ENCODE measurements around the gene PARP3.
"Not testable (repeated sequence)": the region's sequence is repeated elsewhere in the genome, so short reads cannot be mapped to it uniquely, and the experiment has no call there.

The PARP3 gene

DNA sequence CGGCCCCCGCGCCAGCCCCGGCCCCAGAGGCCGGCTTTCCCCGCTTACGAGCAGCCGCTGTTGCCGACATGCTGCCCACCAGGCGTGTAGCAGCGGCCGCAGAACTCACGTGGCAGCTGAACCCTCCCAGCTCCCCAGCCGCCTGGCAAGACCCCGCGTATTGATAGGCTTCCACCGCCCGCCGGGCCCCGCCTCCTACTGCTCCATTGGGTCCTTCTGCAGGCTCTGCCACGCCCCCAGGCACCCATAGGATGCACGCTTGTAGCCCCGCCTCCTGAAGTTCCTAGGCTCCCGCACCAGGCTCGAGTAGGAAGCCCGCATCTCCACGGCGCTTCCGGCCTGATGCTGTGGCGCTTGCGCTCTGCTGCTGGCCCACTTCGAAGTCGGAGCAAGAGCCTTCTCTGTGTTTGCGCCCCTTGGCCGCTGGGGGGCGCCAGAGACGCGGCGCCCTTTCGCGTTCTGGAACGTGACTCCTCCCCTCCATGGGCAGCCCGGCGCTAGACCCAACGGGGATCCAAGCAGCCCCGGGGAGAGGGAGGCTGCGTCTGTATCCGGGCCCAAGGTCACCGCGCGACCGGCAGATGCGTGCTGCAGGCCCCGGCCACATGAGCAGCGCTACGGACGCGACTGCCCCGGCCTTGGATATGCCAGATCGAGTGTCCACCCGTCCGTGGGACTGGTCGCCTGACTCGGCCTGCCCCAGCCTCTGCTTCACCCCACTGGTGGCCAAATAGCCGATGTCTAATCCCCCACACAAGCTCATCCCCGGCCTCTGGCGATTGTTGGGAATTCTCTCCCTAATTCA is at the start of gene PARP3, which contains the start of gene RRP9:
PARP3 (plus strand) TSS at position 566 of the 805 bp plus-strand sequence. CDS start 993 bp downstream, outside the sequence.
RRP9 (minus strand) TSS at position 107 of the 805 bp plus-strand sequence; CDS start at position 70, 37 bp downstream.
- DNase-seq, result peak; percentile 100

DNA sequence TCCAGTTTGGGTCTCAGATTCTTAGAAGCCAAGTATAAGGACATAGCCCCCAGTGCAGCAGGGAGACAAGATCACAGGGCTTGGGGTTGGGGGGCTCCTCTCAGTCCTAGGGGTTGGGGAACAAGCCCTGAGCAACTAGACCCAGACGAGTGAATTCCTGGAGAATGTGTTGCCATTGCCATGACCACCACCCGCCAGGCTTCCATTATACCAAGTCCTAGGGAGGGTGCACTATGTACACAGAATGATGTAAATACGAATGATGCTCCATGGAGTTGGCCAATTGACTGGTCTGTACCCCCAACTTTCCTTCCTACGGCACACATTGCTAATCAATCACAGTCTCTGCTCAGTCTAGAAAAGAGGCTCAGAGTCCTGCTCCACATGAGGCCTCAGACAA is 47.8 kb upstream of the PARP3 start:
- DNase-seq, result no peak

DNA sequence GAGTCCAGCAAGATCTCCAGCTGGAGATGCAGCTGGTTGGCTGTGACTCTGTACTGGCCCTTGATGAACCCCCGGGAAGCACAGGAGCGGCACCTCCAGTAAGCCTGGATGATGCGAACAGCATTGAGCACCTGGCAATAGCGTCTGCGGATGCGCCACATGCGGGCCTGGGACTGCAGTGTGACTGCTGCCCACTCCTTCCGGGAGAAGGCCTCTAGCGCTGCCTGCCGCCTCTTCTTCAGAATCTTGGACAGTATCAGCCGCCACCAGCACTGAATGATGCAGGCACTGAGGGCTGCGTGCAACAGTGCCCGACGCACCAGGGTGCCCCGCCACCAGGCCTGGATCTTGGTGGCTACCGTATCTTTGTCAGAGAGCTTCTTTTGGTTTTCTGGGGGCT is 47.2 kb upstream of the PARP3 start:
- DNase-seq, result no peak

DNA sequence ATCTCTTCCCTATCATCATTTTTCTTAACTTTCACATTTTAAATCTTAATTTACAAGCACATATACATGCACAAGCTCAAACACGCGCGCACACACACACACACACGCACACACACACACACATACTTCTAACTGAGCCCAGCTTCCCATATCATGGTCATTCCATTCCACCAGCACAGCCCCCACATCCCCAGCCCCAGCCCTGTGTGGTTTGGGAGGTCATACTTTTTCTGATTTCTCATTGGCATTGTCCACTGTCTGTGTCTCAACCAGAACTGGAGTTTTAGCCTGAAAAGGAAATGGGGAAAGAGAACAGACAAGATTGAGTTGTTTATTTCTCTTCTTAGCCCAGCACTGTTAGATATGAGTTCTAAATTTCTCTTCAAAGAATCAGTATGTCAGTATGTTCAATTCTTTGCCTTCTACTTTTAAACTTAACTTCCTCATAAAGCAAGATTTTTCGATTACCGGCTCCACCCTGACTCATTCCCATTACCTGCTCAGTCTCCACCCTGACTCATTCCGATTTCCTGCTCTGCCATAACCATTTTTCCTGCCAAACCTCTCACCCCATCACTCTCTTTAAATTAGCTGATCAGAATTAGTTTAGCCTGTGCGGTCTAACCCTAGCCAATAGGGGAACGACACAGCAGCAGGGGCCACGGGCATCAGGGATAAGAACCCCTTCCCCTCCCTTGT is 45.4 kb upstream of the PARP3 start:
- DNase-seq, result no peak

GRCh38 chr3:51897391-51897790 is 44.8 kb upstream of the PARP3 start:
- no peak for DNase-seq

DNA sequence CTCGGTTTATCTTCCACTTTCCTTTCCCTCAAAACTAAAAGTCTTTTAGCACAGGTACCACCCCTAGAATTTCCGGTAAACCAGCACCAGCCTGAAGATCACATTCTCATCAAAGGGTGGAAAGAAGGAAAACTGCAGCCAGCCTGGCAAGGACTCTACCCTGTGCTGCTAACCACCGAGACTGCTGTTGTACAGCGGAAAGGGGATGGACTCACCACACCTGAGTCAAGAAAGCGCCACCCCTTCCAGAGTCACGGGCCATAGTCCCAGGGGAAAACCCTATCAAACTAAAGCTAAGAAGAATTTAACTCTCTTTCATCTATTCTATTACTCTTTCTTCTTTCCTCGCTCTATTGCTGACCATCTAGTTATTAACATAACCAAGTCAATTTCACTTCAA is 42.1 kb upstream of the PARP3 start:
- DNase-seq, result not testable (repeated sequence)

DNA sequence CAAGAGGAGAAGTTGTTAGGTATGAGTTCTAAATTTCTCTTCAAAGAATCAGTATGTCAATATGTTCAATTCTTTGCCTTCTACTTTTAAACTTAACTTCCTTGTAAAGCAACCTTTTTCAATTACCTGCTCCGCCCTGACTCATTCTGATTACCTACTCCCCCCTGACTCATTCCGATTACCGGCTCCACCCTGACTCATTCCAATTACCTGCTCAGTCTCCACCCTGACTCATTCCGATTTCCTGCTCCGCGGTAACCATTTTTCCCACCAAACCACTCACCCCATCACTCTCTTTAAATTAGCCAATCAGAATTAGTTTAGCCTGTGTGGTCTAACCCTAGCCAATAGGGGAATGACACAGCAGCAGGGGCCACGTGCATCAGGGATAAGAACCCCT is 39.8 kb upstream of the PARP3 start:
- not testable (repeated sequence) for DNase-seq

DNA sequence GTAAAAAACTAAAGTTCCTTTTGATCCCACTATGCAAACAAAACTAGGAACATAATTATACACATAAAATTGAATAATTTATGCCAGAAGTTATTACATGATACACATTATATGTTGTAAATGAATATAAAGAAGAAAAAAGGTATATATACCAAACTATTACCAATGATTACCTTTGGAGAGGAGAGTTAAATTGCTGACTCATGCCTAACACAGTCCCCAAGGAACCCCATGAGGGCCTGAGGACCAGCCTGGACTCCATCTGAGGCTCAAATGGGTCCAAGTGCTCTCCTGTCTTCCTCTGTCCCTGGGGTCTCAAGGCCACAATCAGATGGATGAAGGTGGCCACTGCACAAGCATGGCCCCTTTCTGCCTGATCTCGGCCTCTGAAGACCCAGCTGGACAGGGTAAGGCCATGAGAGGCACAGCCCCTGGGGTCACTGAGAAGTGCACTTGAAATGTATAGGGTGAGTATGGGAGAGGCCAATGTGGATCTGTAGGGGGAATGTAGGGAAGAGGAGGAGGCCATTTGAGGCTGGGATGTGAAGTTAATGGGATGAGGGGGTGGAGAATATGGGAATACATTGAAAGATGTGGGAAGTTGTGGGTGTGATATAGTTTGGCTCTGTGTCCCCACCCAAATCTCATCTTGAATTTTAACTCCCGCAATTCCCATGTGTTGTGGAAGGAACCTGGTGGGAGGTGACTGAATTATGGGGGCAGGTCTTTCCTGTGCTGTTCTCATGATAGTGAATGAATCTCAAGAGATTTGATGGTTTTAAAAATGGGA is 37.9 kb upstream of the PARP3 start:
- no peak for DNase-seq

DNA sequence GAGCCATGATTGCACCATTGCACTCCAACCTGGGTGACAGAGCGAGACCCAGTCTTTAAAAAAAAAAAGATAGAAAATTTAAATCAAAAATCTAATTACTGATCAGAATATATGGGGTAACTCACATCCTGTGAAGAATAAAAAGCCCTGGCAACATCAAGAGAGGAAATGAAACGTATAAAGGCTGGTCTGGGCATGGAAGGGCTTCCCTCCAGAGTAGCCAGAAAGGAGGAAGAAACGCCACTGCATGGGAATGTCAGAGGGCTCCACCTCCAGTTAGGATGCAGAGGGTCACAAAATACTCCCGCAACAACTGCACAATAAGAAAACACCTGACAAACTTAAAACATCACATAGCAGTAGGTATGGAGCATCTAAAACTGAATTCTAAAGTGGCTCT is 34.1 kb upstream of the PARP3 start:
- no peak for DNase-seq

DNA sequence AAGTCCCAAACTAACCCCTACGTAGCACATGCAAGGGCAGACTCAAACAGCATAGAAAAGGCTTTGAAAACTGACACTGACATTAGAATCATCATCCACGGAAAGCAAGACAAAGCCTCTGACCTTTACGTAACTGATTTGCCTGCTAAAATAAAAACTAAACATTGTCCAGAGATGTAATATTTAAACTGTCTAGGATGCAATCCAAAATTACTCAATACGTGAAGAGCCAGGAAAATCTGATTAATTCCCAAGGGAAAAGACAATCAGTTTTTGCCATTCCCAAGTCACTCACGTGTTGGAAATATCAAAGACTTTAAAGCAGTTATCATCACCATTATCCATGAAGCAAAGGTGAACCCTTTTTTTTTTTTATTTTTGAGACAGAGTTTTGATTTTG is 25.7 kb upstream of the PARP3 start:
- no peak for DNase-seq

- DNase-seq, result no peak
Observed at GRCh38 chr3:51921081-51921578, 21.0 kb upstream of the PARP3 start.

GRCh38 chr3:51927061-51927977 is 14.8 kb upstream of the PARP3 start:
- DNase-seq, result no peak

DNA sequence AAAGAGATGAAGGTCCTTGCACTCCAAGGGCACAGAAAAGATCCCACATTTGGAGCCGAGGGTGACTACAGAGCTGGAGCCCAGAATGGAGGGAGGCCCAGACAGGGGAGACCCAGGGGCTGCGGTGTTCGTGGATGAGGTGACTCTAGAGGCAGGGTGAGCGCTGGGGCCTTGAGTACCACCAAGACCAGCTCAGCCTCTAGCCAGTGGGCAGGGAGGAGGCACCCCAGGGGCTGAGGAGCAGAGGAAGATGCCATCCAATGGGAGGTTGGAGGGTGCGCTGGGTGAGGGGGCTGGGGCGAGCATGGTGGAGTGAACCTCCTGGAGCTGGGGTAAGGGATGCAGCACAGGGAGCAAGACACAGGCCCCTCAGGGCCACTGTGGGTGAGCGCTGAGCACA is 13.7 kb upstream of the PARP3 start:
- DNase-seq, result no peak

DNA sequence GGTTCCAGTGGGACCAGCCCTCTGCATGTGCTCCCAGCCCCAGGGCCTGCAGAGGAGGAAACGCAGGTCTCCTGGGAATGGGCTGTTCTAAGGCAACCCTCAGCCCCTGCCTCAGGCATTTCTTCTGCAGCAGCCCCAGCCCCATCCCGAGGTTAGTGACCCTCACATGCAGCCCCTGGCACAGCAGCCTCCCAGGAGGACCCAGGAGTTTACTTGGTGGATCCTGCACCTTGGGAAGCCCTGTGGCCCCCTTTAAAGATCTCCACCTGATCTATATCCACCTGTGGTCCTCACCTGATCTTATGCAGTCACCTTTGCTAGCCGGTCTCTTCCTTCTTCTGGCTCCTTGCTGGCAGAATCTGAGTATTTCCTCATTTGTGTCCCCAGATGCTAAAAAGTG is 13.2 kb upstream of the PARP3 start:
- not testable (repeated sequence) for DNase-seq

DNA sequence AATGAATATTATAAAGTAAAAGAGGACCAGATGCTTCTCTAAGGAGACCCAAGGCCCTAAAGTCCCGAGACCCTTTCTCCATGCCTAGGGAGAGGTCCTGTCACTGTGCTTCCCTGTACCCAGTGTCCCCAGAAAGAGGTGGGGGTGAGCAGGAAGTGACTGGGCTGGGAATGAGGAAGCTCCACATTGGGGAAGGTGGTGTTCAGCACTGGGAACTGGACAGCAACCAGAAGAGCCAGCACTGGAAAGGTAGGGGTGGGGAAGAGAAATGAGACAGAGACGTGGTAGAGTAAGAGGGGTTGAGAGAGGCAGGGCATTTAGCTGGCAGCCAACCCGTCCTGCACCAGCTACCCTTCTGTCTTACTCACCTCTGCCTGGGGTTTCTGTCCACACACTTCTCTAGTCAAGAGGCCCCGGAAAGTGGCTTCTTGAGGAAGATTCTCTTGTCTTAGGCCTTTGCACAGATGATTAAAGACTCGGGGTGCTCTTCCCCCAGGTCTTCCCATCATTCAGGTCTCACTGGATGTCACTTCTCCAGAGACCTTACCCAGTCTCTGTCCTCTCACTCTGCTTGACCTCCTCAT is 12.7 kb upstream of the PARP3 start:
- DNase-seq, result no peak

DNA sequence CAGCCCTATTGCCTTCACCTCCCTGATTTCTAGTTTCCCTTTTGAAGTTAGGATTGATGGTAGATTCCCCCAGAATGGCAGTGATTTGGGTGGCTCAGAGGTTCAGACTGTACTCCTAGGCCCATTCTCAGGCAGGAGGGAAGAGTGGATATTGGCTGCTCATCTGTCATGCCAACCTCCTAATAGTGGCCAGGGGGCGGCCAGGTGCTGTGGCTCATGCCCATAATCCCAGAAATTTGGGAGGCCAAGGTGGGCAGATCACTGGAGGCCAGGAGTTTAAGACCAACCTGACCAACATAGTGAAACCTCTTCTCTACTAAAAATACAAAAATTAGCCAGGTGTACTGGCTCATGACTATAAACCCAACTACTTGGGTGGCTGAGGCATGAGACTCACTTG is 11.7 kb upstream of the PARP3 start:
- no peak for DNase-seq

DNA sequence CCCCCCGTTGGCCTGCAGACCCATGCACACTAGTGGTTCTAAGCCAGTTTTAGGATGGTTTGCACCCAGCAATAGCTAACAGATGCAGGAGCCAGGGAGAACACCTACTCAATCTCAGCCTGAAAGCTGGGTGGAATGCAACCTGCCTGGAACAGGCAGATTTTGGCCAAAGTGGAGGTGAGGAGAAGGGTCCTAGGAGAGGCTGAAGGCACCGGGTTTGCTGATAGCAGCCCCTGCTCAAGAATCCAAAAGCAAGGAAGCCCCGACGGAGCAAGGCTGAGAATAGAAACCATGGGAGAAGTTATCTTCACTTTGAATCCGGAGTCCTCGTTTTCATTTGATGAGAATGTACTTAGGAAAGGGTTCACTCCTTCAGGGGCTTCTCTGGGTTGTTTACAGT is 10.4 kb upstream of the PARP3 start:
- no peak for DNase-seq

DNA sequence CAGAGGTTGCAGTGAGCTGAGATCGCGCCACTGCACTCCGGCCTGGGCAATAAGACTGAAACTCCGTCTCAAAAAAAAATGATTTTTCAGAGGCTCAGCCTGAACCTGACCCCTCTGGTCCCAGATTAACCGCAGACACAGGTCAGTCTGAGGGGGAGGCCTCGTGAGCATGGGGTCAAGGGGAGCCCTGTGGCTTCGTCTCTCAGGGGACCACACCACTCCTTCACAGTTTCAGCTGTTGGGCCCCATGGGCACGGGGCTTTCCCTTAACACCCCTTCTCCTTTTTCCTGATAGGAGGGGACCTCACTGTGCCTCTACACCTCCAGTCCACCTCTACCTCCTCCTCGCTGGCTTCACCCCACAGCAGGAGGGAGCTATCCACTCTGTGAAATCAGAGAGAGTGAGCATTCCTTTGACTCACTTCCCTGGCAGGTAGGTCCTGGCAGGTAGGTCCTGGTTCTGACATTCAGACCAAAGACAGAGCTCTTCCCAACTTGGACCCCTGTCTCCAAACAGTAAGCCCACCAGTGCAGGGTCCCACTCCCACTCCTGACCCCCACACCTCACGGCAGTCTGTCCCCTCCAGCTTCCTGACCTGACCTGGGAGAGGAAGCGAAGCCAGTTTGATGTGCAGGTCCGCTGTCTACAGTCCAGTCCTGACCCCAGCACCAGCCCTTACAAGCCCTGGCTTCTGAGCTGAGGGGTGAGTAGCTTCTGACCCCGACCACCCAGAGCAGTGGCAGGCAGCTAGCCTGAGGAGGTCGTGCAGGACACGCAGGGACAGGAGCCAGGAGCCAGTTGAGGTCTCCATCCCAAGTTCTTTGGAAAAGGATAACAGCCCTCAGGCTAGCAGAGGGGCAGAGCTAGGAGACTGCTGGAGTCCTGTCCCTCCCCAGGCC is 9.4 kb upstream of the PARP3 start:
- no peak for DNase-seq

GRCh38 chr3:51933471-51934138 is 8.6 kb upstream of the PARP3 start:
- no peak for DNase-seq
